Liver (tissue), 9 donors: ENCODE results near the gene POP4. TPM values are rescaled to one million over a fixed set of nuclear protein-coding genes. Genes with fewer than 3 reads are reported as not detected.
A peak's percentile ranks its signal among the peaks of the same experiment; 100 is the strongest.

Experiments
- DNase-seq: peaks from one replicate; pipeline ENCODE4 v3.0.0-alpha.2; 2017; ENCODE audit warnings: low spot score
- H3K27ac ChIP-seq, 2 donors: one replicate each; pipeline ENCODE4 v1.7.0; 2013; ENCODE audit warnings: inconsistent platforms in 2 of 2, low read length in 2 of 2, control low read depth in 1 of 2, low read depth in 1 of 2, mild to moderate bottlenecking in 1 of 2
- H3K27me3 ChIP-seq, 4 donors: one replicate each; pipeline versions ENCODE4 v1.6.1 to v1.7.0; 2013; ENCODE audit warnings: low read length in 3 of 4, inconsistent platforms in 1 of 4, mild to moderate bottlenecking in 1 of 4, moderate library complexity in 1 of 4; ENCODE audit not compliant: control insufficient read depth in 4 of 4, insufficient read depth in 4 of 4
- H3K36me3 ChIP-seq, 4 donors: one replicate each; pipeline versions ENCODE4 v1.6.1 to v1.7.0; 2013; ENCODE audit warnings: low read length in 3 of 4, mild to moderate bottlenecking in 3 of 4, low read depth in 1 of 4, moderate library complexity in 1 of 4; ENCODE audit not compliant: control insufficient read depth in 4 of 4, insufficient read depth in 3 of 4
- H3K4me1 ChIP-seq, 4 donors: one replicate each; pipeline versions ENCODE4 v1.6.1 to v1.7.0; 2013; ENCODE audit warnings: low read length in 3 of 4, mild to moderate bottlenecking in 3 of 4, moderate library complexity in 1 of 4; ENCODE audit not compliant: control insufficient read depth in 4 of 4, insufficient read depth in 4 of 4
- H3K4me3 ChIP-seq, 3 donors: one replicate each; pipeline versions ENCODE4 v1.6.1 to v1.7.0; 2013; ENCODE audit warnings: low read length in 3 of 3, control low read depth in 1 of 3, low read depth in 1 of 3, mild to moderate bottlenecking in 1 of 3
- H3K9ac ChIP-seq, 2 donors: one replicate each; pipeline ENCODE4 v1.7.0; 2013; ENCODE audit warnings: low read length in 2 of 2, mild to moderate bottlenecking in 2 of 2, moderate library complexity in 2 of 2, control low read depth in 1 of 2, low read depth in 1 of 2
- H3K9me3 ChIP-seq, 4 donors: one replicate each; pipeline versions ENCODE4 v1.6.1 to v1.7.0; 2013; ENCODE audit warnings: low read length in 3 of 4; ENCODE audit not compliant: control insufficient read depth in 4 of 4
- CTCF ChIP-seq: fragments of 150-350 bp; IDR thresholded peaks from 2 replicates; pipeline ENCODE4 v1.5.1; 2017; ENCODE audit warnings: improper control_type of control experiment, low read depth, low read length; ENCODE audit not compliant: missing input control
- FOXA1 ChIP-seq: IDR thresholded peaks from 2 replicates; pipeline ENCODE4 v1.6.1; 2016; ENCODE audit warnings: antibody characterized with exemption
- FOXA2 ChIP-seq: IDR thresholded peaks from 2 replicates; pipeline ENCODE4 v1.6.1; 2016; ENCODE audit warnings: antibody characterized with exemption
- GABPA ChIP-seq, 2 donors: IDR thresholded peaks in 1 of 2; conservative IDR thresholded peaks in 1 of 2; 2 replicates each; pipeline ENCODE4 v1.6.1; 2016; ENCODE audit warnings: antibody characterized with exemption in 2 of 2, mild to moderate bottlenecking in 1 of 2, moderate library complexity in 1 of 2
- HNF4A ChIP-seq, 2 donors: conservative IDR thresholded peaks; 2 replicates each; pipeline ENCODE4 v1.6.1; 2016; ENCODE audit warnings: antibody characterized with exemption in 2 of 2, mild to moderate bottlenecking in 2 of 2
- HNF4G ChIP-seq: IDR thresholded peaks from 2 replicates; pipeline ENCODE4 v1.6.1; 2016; ENCODE audit warnings: antibody characterized with exemption
- JUND ChIP-seq, 2 donors: IDR thresholded peaks; 2 replicates each; pipeline ENCODE4 v1.6.1; 2016; ENCODE audit warnings: antibody characterized with exemption in 2 of 2
- NR2F2 ChIP-seq: IDR thresholded peaks from 2 replicates; pipeline ENCODE4 v1.6.1; 2016; ENCODE audit warnings: antibody characterized with exemption
- RAD21 ChIP-seq, 2 donors: IDR thresholded peaks; 2 replicates each; pipeline ENCODE4 v1.6.1; 2016; ENCODE audit warnings: antibody characterized with exemption in 2 of 2, mild to moderate bottlenecking in 2 of 2
- SP1 ChIP-seq: IDR thresholded peaks from 2 replicates; pipeline ENCODE4 v1.6.1; 2018; ENCODE audit warnings: antibody characterized with exemption, mild to moderate bottlenecking
- TAF1 ChIP-seq: conservative IDR thresholded peaks from 2 replicates; pipeline ENCODE4 v1.6.1; 2016; ENCODE audit warnings: antibody characterized with exemption, mild to moderate bottlenecking
- YY1 ChIP-seq: IDR thresholded peaks from 2 replicates; pipeline ENCODE4 v1.6.1; 2016; ENCODE audit warnings: antibody characterized with exemption, mild to moderate bottlenecking
- WGBS: extraction: QIAGEN DNeasy Blood & Tissue Kit; methylation state at CpG from one replicate; pipeline ENCODE4 v1.1.7; 2013; 5-methylcytosine and 5-hydroxymethylcytosine counted together
- polyA plus RNA-seq, 2 donors: library from polyadenylated mRNA; stranded (reverse) in 1 of 2; unstranded in 1 of 2; fragments of 200-250 nt in 1 of 2; fragments of >200 nt in 1 of 2; fragmentation: Nextera tagmentation in 1 of 2; extraction: Ambion mirVana in 1 of 2; gene quantifications; one replicate each; pipeline versions ENCODE4 v1.2.1 to v1.2.3, GENCODE V29; 2013 to 2015
- total RNA-seq, 2 donors: library from RNA; depleted of rRNA; stranded (reverse); fragments of >200 nt; gene quantifications; one replicate each; pipeline ENCODE4 v1.2.3, GENCODE V29; 2014
- TF ChIP-seq, protein P1 (sequence below): IDR thresholded peaks from 2 replicates; pipeline ENCODE4 v1.6.1; 2016; ENCODE audit warnings: antibody characterized with exemption
- TF ChIP-seq, protein P2 (sequence below): IDR thresholded peaks from 2 replicates; pipeline ENCODE4 v1.6.1; 2016; ENCODE audit warnings: antibody characterized with exemption
- TF ChIP-seq, protein P3 (sequence below): IDR thresholded peaks from 2 replicates; pipeline ENCODE4 v1.6.1; 2016; ENCODE audit warnings: antibody characterized with exemption
- donor health status: healthy.
- donor health status: healthy.
- donor health status: healthy.
- donor health status: healthy.
- donor health status: healthy.

POP4 gene
- total and polyA plus RNA-seq, 4 donors = 33.7 to 61.6 (median 38.9) TPM

DNA sequence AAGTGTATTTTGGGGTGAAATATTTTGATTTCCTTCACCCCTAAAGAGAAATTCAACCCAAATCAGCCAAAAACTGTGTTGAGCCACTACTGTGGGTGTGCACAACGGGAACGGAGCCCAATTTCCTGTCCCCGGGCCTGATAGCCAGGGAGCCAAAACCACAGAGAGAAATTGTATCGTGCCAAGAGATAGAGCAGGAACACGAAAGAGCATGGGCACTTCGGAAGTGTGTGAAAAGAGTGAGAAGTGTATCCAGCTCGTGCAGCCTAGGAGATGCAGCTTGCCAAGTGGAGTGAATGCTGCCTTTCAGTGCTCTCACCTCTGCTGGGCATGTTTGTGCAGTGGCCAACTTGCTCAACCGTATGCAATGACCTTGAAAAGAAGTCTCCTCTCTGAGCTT is 39.8 kb downstream of the POP4 start:
- 10% methylated on average over 8 of the region's 8 CpGs for WGBS
- Histone ChIP-seq H3K27me3 (no peaks in the 10 kb centered on the region), H3K4me1 (peaks cover 0 to 8% (median 3%) of the 10 kb centered on the region in 4 donors), H3K9ac (no peak overlapping the region), H3K4me3 (peak overlapping the region in 1 of 3 donors; percentile 22), H3K27ac (no peak overlapping the region), H3K9me3 (no peaks in the 10 kb centered on the region), H3K36me3 (no peaks in the 10 kb centered on the region)
- no peak for DNase-seq
- TF ChIP-seq NR2F2 (peak; percentile 18), GABPA (IDR thresholded peaks at IDR 0.05 in 1 of 2, conservative IDR thresholded peaks at IDR 0.05 in 1 of 2) (peak in 1 of 2 donors; percentile 9), HNF4A (conservative IDR thresholded peaks at IDR 0.05) (peak in 1 of 2 donors; percentile 12)
- TF ChIP-seq, protein P1, sequence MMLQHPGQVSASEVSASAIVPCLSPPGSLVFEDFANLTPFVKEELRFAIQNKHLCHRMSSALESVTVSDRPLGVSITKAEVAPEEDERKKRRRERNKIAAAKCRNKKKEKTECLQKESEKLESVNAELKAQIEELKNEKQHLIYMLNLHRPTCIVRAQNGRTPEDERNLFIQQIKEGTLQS = no peak
- TF ChIP-seq, protein P2, sequence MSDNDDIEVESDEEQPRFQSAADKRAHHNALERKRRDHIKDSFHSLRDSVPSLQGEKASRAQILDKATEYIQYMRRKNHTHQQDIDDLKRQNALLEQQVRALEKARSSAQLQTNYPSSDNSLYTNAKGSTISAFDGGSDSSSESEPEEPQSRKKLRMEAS = peak; percentile 45

DNA sequence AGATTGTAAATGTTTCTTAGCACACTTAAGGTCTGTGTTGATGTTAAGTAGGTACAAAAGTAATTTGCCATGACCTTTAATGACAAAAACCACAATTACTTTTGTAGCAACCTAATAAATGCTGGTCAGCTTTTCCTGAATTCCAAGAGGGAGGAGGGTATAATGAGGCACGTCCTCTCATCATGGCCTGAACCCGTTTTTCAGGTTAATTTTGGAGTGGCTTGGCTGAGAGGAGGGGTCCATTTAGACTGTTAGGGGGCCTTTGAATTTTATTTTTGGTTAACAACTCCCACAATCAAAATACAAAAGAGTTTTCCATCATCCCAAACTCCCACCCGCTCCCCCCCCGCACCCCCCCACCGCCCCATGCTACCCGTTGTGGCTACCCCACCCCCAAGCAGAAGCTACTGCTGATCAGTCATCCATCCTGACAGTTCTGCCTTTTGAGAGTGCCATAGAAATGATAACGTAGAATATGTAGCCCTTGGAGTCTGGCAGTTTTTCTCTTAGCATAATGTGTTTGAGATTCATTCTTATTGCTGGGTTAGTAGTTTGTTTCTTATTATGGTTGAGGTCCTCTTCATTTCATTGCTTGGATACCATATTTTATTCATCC is 44.8 kb downstream of the POP4 start:
- TF ChIP-seq HNF4A (conservative IDR thresholded peaks at IDR 0.05) (no peak), CTCF (no peak), FOXA2 (no peak), YY1 (no peak), JUND (IDR thresholded peaks at IDR 0.05) (no peak), SP1 (no peak), HNF4G (no peak), TAF1 (no peak), RAD21 (IDR thresholded peaks at IDR 0.05) (no peak), GABPA (IDR thresholded peaks at IDR 0.05 in 1 of 2, conservative IDR thresholded peaks at IDR 0.05 in 1 of 2) (no peak), FOXA1 (no peak)
- TF ChIP-seq, protein P2 = no peak
- TF ChIP-seq, protein P1 = no peak
- TF ChIP-seq, protein P3, sequence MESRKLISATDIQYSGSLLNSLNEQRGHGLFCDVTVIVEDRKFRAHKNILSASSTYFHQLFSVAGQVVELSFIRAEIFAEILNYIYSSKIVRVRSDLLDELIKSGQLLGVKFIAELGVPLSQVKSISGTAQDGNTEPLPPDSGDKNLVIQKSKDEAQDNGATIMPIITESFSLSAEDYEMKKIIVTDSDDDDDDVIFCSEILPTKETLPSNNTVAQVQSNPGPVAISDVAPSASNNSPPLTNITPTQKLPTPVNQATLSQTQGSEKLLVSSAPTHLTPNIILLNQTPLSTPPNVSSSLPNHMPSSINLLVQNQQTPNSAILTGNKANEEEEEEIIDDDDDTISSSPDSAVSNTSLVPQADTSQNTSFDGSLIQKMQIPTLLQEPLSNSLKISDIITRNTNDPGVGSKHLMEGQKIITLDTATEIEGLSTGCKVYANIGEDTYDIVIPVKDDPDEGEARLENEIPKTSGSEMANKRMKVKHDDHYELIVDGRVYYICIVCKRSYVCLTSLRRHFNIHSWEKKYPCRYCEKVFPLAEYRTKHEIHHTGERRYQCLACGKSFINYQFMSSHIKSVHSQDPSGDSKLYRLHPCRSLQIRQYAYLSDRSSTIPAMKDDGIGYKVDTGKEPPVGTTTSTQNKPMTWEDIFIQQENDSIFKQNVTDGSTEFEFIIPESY = no peak
- no peaks in the 10 kb centered on the region for H3K36me3 ChIP-seq
- H3K27ac ChIP-seq = no peak overlapping the region
- H3K9ac ChIP-seq = no peak overlapping the region
- no peaks in the 10 kb centered on the region for H3K27me3 ChIP-seq
- no peak overlapping the region for H3K4me3 ChIP-seq
- WGBS = 71% methylated on average over 7 of the region's 7 CpGs
- H3K9me3 ChIP-seq = peaks cover 0 to 5% (median 0%) of the 10 kb centered on the region in 4 donors
- no peak for DNase-seq
- H3K4me1 ChIP-seq = peaks cover 0 to 4% (median 1%) of the 10 kb centered on the region in 4 donors
